Liver (tissue), 9 donors: ENCODE data around the gene ASB11. TPM values are rescaled to one million over a fixed set of nuclear protein-coding genes. Genes with fewer than 3 reads are reported as not detected.

Source experiments
- DNase-seq: peaks from one replicate; pipeline ENCODE4 v3.0.0-alpha.2; 2017; ENCODE audit warnings: low spot score
- H3K27ac ChIP-seq, 2 donors: one replicate each; pipeline ENCODE4 v1.7.0; 2013; ENCODE audit warnings: inconsistent platforms in 2 of 2, low read length in 2 of 2, control low read depth in 1 of 2, low read depth in 1 of 2, mild to moderate bottlenecking in 1 of 2
- H3K27me3 ChIP-seq, 4 donors: one replicate each; pipeline versions ENCODE4 v1.6.1 to v1.7.0; 2013; ENCODE audit warnings: low read length in 3 of 4, inconsistent platforms in 1 of 4, mild to moderate bottlenecking in 1 of 4, moderate library complexity in 1 of 4; ENCODE audit not compliant: control insufficient read depth in 4 of 4, insufficient read depth in 4 of 4
- H3K36me3 ChIP-seq, 4 donors: one replicate each; pipeline versions ENCODE4 v1.6.1 to v1.7.0; 2013; ENCODE audit warnings: low read length in 3 of 4, mild to moderate bottlenecking in 3 of 4, low read depth in 1 of 4, moderate library complexity in 1 of 4; ENCODE audit not compliant: control insufficient read depth in 4 of 4, insufficient read depth in 3 of 4
- H3K4me1 ChIP-seq, 4 donors: one replicate each; pipeline versions ENCODE4 v1.6.1 to v1.7.0; 2013; ENCODE audit warnings: low read length in 3 of 4, mild to moderate bottlenecking in 3 of 4, moderate library complexity in 1 of 4; ENCODE audit not compliant: control insufficient read depth in 4 of 4, insufficient read depth in 4 of 4
- H3K4me3 ChIP-seq, 3 donors: one replicate each; pipeline versions ENCODE4 v1.6.1 to v1.7.0; 2013; ENCODE audit warnings: low read length in 3 of 3, control low read depth in 1 of 3, low read depth in 1 of 3, mild to moderate bottlenecking in 1 of 3
- H3K9ac ChIP-seq, 2 donors: one replicate each; pipeline ENCODE4 v1.7.0; 2013; ENCODE audit warnings: low read length in 2 of 2, mild to moderate bottlenecking in 2 of 2, moderate library complexity in 2 of 2, control low read depth in 1 of 2, low read depth in 1 of 2
- H3K9me3 ChIP-seq, 4 donors: one replicate each; pipeline versions ENCODE4 v1.6.1 to v1.7.0; 2013; ENCODE audit warnings: low read length in 3 of 4; ENCODE audit not compliant: control insufficient read depth in 4 of 4
- EGR1 ChIP-seq, 2 donors: IDR thresholded peaks; 2 replicates each; pipeline ENCODE4 v1.6.1; 2016 to 2018; ENCODE audit warnings: antibody characterized with exemption in 2 of 2, low read depth in 2 of 2
- FOXA1 ChIP-seq: IDR thresholded peaks from 2 replicates; pipeline ENCODE4 v1.6.1; 2016; ENCODE audit warnings: antibody characterized with exemption
- FOXA2 ChIP-seq: IDR thresholded peaks from 2 replicates; pipeline ENCODE4 v1.6.1; 2016; ENCODE audit warnings: antibody characterized with exemption
- GABPA ChIP-seq, 2 donors: IDR thresholded peaks in 1 of 2; conservative IDR thresholded peaks in 1 of 2; 2 replicates each; pipeline ENCODE4 v1.6.1; 2016; ENCODE audit warnings: antibody characterized with exemption in 2 of 2, mild to moderate bottlenecking in 1 of 2, moderate library complexity in 1 of 2
- HNF4A ChIP-seq, 2 donors: conservative IDR thresholded peaks; 2 replicates each; pipeline ENCODE4 v1.6.1; 2016; ENCODE audit warnings: antibody characterized with exemption in 2 of 2, mild to moderate bottlenecking in 2 of 2
- HNF4G ChIP-seq: IDR thresholded peaks from 2 replicates; pipeline ENCODE4 v1.6.1; 2016; ENCODE audit warnings: antibody characterized with exemption
- JUND ChIP-seq, 2 donors: IDR thresholded peaks; 2 replicates each; pipeline ENCODE4 v1.6.1; 2016; ENCODE audit warnings: antibody characterized with exemption in 2 of 2
- NR2F2 ChIP-seq: IDR thresholded peaks from 2 replicates; pipeline ENCODE4 v1.6.1; 2016; ENCODE audit warnings: antibody characterized with exemption
- RAD21 ChIP-seq, 2 donors: IDR thresholded peaks; 2 replicates each; pipeline ENCODE4 v1.6.1; 2016; ENCODE audit warnings: antibody characterized with exemption in 2 of 2, mild to moderate bottlenecking in 2 of 2
- RXRA ChIP-seq, 2 donors: IDR thresholded peaks; 2 replicates each; pipeline ENCODE4 v1.6.1; 2017 to 2018; ENCODE audit warnings: antibody characterized with exemption in 2 of 2, mild to moderate bottlenecking in 1 of 2
- SP1 ChIP-seq: IDR thresholded peaks from 2 replicates; pipeline ENCODE4 v1.6.1; 2018; ENCODE audit warnings: antibody characterized with exemption, mild to moderate bottlenecking
- TAF1 ChIP-seq: conservative IDR thresholded peaks from 2 replicates; pipeline ENCODE4 v1.6.1; 2016; ENCODE audit warnings: antibody characterized with exemption, mild to moderate bottlenecking
- WGBS: extraction: QIAGEN DNeasy Blood & Tissue Kit; methylation state at CpG from one replicate; pipeline ENCODE4 v1.1.7; 2013; 5-methylcytosine and 5-hydroxymethylcytosine counted together
- polyA plus RNA-seq, 2 donors: library from polyadenylated mRNA; stranded (reverse) in 1 of 2; unstranded in 1 of 2; fragments of 200-250 nt in 1 of 2; fragments of >200 nt in 1 of 2; fragmentation: Nextera tagmentation in 1 of 2; extraction: Ambion mirVana in 1 of 2; gene quantifications; one replicate each; pipeline versions ENCODE4 v1.2.1 to v1.2.3, GENCODE V29; 2013 to 2015
- total RNA-seq, 2 donors: library from RNA; depleted of rRNA; stranded (reverse); fragments of >200 nt; gene quantifications; one replicate each; pipeline ENCODE4 v1.2.3, GENCODE V29; 2014
- TF ChIP-seq, protein P1 (sequence below): fragments of 150-350 bp; IDR thresholded peaks from 2 replicates; pipeline ENCODE4 v1.5.1; 2017; ENCODE audit warnings: improper control_type of control experiment, low read depth, low read length; ENCODE audit not compliant: missing input control
- TF ChIP-seq, protein P2 (sequence below): IDR thresholded peaks from 2 replicates; pipeline ENCODE4 v1.6.1; 2016; ENCODE audit warnings: antibody characterized with exemption
- TF ChIP-seq, protein P3 (sequence below): IDR thresholded peaks from 2 replicates; pipeline ENCODE4 v1.6.1; 2016; ENCODE audit warnings: antibody characterized with exemption, mild to moderate bottlenecking
- TF ChIP-seq, protein P4 (sequence below): IDR thresholded peaks from 2 replicates; pipeline ENCODE4 v1.6.1; 2016; ENCODE audit warnings: antibody characterized with exemption
- TF ChIP-seq, protein P5 (sequence below): IDR thresholded peaks from 2 replicates; pipeline ENCODE4 v1.6.1; 2016; ENCODE audit warnings: antibody characterized with exemption
- donor health status: healthy.
- donor health status: healthy.
- donor health status: healthy.
- donor health status: healthy.
- donor health status: healthy.

ASB11 gene
- total and polyA plus RNA-seq, 4 donors, result 0.03 TPM; not detected in 3

DNA sequence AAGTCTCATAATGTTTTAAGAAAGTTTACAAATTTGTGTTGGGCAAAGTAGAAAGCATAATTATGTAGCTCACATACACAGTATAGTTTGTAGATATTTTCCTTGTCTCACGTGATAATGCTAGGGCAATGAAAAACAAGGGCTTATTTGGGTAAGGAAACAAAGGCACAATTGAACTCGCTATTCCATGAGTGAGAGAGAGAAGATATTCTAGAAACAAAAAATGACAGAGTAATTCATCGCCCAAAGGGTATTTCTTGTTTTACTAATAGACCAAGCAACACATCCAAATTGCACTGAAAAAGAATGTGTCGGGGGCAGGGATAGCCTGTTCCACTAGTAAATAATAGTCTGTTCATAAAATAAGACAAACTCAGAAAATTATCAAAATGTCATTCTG, 3.6 kb upstream of the ASB11 start (continued):
- TF ChIP-seq, protein P1, sequence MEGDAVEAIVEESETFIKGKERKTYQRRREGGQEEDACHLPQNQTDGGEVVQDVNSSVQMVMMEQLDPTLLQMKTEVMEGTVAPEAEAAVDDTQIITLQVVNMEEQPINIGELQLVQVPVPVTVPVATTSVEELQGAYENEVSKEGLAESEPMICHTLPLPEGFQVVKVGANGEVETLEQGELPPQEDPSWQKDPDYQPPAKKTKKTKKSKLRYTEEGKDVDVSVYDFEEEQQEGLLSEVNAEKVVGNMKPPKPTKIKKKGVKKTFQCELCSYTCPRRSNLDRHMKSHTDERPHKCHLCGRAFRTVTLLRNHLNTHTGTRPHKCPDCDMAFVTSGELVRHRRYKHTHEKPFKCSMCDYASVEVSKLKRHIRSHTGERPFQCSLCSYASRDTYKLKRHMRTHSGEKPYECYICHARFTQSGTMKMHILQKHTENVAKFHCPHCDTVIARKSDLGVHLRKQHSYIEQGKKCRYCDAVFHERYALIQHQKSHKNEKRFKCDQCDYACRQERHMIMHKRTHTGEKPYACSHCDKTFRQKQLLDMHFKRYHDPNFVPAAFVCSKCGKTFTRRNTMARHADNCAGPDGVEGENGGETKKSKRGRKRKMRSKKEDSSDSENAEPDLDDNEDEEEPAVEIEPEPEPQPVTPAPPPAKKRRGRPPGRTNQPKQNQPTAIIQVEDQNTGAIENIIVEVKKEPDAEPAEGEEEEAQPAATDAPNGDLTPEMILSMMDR, result no peak
- TF ChIP-seq SP1, result no peak
- TF ChIP-seq FOXA1, result no peak
- TF ChIP-seq, protein P2, sequence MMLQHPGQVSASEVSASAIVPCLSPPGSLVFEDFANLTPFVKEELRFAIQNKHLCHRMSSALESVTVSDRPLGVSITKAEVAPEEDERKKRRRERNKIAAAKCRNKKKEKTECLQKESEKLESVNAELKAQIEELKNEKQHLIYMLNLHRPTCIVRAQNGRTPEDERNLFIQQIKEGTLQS, result no peak
- TF ChIP-seq TAF1, result no peak

DNA sequence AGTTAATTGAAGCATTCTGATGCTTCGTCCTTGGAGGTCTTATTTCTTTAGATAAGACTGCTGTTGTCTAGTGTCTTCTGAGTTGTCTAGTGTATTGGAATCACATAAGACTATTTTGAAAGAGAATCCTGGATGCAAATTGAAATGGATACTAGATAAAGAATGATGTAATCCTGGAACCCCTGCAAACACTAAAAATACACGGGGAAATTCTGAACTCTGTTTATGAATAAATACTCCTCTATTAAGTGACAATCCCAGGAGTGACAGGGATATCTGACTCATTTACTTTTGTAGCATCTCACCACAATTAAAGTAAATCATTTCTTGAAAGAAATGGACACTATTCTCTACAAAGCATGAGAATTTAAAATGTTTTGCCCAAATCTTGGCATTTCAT, 968 bp downstream of the ASB11 start:
- Histone ChIP-seq H3K4me1 (no peaks in the 10 kb centered on the region), H3K9me3 (no peaks in the 10 kb centered on the region), H3K27ac (no peak overlapping the region), H3K9ac (no peak overlapping the region), H3K27me3 (no peaks in the 10 kb centered on the region), H3K4me3 (no peak overlapping the region), H3K36me3 (no peaks in the 10 kb centered on the region)
- TF ChIP-seq JUND (IDR thresholded peaks at IDR 0.05) (no peak), FOXA1 (no peak), RAD21 (IDR thresholded peaks at IDR 0.05) (no peak), HNF4A (conservative IDR thresholded peaks at IDR 0.05) (no peak), TAF1 (no peak), HNF4G (no peak), NR2F2 (no peak), GABPA (IDR thresholded peaks at IDR 0.05 in 1 of 2, conservative IDR thresholded peaks at IDR 0.05 in 1 of 2) (no peak), FOXA2 (no peak), RXRA (IDR thresholded peaks at IDR 0.05) (no peak), EGR1 (IDR thresholded peaks at IDR 0.05; ENCODE audit: low read depth in 2 of 2) (no peak)
- TF ChIP-seq, protein P3, sequence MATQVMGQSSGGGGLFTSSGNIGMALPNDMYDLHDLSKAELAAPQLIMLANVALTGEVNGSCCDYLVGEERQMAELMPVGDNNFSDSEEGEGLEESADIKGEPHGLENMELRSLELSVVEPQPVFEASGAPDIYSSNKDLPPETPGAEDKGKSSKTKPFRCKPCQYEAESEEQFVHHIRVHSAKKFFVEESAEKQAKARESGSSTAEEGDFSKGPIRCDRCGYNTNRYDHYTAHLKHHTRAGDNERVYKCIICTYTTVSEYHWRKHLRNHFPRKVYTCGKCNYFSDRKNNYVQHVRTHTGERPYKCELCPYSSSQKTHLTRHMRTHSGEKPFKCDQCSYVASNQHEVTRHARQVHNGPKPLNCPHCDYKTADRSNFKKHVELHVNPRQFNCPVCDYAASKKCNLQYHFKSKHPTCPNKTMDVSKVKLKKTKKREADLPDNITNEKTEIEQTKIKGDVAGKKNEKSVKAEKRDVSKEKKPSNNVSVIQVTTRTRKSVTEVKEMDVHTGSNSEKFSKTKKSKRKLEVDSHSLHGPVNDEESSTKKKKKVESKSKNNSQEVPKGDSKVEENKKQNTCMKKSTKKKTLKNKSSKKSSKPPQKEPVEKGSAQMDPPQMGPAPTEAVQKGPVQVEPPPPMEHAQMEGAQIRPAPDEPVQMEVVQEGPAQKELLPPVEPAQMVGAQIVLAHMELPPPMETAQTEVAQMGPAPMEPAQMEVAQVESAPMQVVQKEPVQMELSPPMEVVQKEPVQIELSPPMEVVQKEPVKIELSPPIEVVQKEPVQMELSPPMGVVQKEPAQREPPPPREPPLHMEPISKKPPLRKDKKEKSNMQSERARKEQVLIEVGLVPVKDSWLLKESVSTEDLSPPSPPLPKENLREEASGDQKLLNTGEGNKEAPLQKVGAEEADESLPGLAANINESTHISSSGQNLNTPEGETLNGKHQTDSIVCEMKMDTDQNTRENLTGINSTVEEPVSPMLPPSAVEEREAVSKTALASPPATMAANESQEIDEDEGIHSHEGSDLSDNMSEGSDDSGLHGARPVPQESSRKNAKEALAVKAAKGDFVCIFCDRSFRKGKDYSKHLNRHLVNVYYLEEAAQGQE, result no peak
- TF ChIP-seq, protein P4, sequence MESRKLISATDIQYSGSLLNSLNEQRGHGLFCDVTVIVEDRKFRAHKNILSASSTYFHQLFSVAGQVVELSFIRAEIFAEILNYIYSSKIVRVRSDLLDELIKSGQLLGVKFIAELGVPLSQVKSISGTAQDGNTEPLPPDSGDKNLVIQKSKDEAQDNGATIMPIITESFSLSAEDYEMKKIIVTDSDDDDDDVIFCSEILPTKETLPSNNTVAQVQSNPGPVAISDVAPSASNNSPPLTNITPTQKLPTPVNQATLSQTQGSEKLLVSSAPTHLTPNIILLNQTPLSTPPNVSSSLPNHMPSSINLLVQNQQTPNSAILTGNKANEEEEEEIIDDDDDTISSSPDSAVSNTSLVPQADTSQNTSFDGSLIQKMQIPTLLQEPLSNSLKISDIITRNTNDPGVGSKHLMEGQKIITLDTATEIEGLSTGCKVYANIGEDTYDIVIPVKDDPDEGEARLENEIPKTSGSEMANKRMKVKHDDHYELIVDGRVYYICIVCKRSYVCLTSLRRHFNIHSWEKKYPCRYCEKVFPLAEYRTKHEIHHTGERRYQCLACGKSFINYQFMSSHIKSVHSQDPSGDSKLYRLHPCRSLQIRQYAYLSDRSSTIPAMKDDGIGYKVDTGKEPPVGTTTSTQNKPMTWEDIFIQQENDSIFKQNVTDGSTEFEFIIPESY, result no peak
- TF ChIP-seq, protein P2, result no peak
- TF ChIP-seq, protein P5, sequence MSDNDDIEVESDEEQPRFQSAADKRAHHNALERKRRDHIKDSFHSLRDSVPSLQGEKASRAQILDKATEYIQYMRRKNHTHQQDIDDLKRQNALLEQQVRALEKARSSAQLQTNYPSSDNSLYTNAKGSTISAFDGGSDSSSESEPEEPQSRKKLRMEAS, result no peak
- WGBS, result 75% methylated on average over 2 of the region's 2 CpGs
- no peak for DNase-seq
